Activated CD8-positive, alpha-beta memory T cell treated with anti-CD3 and anti-CD28 coated beads, Interleukin-2, amount 50 U/mL, for 48 hours (primary cell): ENCODE data around the gene ALK.
"Not testable (repeated sequence)": the region's sequence is repeated elsewhere in the genome, so short reads cannot be mapped to it uniquely, and the experiment has no call there.

ENCODE experiments used
- DNase-seq: peaks from one replicate; pipeline ENCODE4 v3.0.0-alpha.2; 2020

The ALK gene

GRCh38 chr2:29255004-29255403 is 666.4 kb downstream of the ALK start:
- DNase-seq, result no peak

- DNase-seq, result not testable (repeated sequence)
Measured at GRCh38 chr2:29253495-29254275, 667.7 kb downstream of the ALK start.

GRCh38 chr2:29253026-29253425 is 668.4 kb downstream of the ALK start:
- DNase-seq, result no peak

- no peak for DNase-seq
Measured at GRCh38 chr2:29251406-29251805, 670.0 kb downstream of the ALK start.

GRCh38 chr2:29250977-29251376 is 670.4 kb downstream of the ALK start:
- DNase-seq, result no peak

GRCh38 chr2:29249666-29250253 is 671.6 kb downstream of the ALK start:
- no peak for DNase-seq

GRCh38 chr2:29247336-29247914 is 674.0 kb downstream of the ALK start:
- no peak for DNase-seq

- DNase-seq, result no peak
Measured at GRCh38 chr2:29246383-29247300, 674.7 kb downstream of the ALK start.

- no peak for DNase-seq
Measured at GRCh38 chr2:29245742-29246382, 675.5 kb downstream of the ALK start.

GRCh38 chr2:29245035-29245741 is 676.2 kb downstream of the ALK start:
- DNase-seq, result not testable (repeated sequence)

GRCh38 chr2:29242621-29243375 is 678.6 kb downstream of the ALK start:
- DNase-seq, result no peak

- no peak for DNase-seq
Measured at GRCh38 chr2:29241955-29242565, 679.3 kb downstream of the ALK start.

GRCh38 chr2:29241341-29241740 is 680.0 kb downstream of the ALK start:
- DNase-seq, result no peak

- DNase-seq, result no peak
Measured at GRCh38 chr2:29240601-29241000, 680.8 kb downstream of the ALK start.

GRCh38 chr2:29239209-29239960 is 682.0 kb downstream of the ALK start:
- no peak for DNase-seq

- no peak for DNase-seq
Measured at GRCh38 chr2:29238497-29238896, 682.9 kb downstream of the ALK start.

- DNase-seq, result no peak
Measured at GRCh38 chr2:29236074-29236473, 685.3 kb downstream of the ALK start.

GRCh38 chr2:29235411-29235810 is 686.0 kb downstream of the ALK start:
- no peak for DNase-seq

GRCh38 chr2:29233428-29233827 is 688.0 kb downstream of the ALK start:
- DNase-seq, result no peak

GRCh38 chr2:29232041-29232440 is 689.3 kb downstream of the ALK start:
- no peak for DNase-seq
